ENCODE results near the gene SPARC.

SPARC gene

DNA sequence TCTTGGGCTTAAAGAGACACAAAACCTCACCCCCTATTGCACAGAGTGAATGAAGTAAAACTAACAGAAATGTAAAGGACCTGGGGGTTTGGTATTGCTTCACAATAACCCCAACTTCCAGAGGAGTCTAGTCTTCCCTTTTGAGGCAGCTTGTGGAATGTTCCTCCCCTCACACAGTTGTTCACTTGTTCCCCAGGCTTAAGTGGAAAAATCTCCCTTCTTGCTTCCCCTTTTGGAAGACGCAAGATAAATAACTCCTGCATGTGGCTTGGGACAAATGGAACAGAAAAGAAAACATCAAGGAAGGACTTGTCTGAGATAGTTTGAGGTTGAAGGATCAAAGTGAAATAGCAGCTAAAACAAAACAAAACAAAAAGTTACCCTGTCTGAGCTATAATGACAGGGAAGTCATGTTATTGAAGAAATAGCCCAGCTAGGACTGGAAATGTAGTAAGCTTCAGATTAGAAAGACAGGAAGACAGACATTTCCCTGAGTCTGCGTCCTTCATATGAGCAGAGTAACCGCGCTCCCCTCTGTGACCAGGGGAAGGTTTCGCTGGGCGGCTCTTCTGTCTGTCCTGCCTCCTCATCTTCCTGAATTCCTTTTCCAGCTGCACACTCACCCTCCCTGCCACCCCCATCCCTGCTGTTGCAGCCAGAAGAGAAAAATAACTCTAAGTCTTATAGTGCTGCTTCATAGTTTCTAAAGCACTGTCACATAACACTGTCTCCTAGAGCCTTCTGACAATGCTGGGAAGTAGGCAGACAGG is 8.8 kb downstream of the SPARC start:
- FAIRE-seq, result no peak

DNA sequence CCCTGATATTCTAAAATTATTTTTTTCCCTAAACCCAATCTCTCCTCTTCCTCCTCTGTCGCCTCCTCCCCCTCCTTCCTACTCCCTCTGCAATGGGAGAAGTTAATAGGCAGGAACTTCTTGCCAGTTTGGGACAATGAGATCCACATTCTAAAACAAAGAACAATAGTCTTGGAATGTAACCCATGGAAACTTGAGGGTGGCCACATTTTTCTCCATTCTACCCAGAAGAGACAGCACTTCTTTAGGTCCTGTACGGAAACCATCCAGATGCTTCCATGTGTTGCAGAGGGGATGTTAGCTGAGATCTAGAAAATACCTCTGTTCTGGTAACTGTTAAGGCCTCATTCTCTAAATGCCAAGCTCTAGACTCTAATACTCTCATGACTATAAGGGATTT is 10.0 kb downstream of the SPARC start:
- FAIRE-seq, result no peak

DNA sequence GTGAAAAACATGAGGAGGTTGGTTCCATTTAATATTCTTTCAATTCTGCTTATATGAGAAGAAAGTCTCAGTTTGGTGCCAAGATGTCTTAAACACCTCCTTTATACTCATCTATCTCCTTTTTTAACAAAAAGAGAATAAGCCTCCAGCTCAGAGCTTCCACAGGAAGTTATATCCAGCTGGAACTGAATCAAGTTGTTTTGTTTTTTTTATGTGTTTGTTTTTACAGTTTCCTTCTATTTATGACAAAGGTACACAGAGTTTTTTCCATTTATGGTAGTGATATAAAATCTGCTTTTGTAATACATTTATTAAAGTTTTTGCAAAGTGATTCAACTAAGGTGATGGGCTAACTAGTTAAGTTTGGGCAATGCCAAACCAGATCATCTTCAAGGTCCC is 10.4 kb downstream of the SPARC start:
- FAIRE-seq, result peak; percentile 45

DNA sequence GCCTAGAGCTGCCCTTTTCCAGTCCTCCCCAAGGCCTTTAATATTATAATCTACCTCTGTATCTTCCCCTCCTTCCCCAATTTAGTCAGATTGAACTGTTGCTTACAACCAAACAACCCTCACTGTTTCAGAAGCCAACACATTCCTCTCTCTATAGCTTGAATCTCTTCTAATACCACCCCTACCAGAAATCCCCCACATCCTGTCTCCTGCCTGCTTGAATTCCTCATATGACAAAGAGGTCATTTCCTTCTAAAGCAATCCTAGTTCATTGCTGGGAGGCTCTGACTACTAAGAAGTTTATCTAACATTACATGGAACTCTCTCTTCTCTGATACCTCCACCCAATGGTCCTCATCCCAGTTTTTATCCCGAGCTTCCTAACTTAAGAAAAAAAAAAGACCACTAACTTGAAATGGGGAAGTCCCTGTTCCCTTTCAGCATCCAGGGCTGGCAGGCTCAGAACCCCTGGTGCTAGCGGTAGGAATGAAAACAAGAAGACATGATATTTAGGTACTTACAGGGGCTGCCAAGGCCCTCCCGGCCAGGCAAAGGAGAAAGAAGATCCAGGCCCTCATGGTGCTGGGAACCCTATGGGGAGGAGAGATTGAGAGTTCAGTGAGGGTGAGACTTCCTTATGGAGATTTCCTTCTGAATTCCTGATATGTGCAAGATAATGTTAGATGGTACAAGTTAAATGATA is 11.0 kb downstream of the SPARC start:
- FAIRE-seq, result no peak

DNA sequence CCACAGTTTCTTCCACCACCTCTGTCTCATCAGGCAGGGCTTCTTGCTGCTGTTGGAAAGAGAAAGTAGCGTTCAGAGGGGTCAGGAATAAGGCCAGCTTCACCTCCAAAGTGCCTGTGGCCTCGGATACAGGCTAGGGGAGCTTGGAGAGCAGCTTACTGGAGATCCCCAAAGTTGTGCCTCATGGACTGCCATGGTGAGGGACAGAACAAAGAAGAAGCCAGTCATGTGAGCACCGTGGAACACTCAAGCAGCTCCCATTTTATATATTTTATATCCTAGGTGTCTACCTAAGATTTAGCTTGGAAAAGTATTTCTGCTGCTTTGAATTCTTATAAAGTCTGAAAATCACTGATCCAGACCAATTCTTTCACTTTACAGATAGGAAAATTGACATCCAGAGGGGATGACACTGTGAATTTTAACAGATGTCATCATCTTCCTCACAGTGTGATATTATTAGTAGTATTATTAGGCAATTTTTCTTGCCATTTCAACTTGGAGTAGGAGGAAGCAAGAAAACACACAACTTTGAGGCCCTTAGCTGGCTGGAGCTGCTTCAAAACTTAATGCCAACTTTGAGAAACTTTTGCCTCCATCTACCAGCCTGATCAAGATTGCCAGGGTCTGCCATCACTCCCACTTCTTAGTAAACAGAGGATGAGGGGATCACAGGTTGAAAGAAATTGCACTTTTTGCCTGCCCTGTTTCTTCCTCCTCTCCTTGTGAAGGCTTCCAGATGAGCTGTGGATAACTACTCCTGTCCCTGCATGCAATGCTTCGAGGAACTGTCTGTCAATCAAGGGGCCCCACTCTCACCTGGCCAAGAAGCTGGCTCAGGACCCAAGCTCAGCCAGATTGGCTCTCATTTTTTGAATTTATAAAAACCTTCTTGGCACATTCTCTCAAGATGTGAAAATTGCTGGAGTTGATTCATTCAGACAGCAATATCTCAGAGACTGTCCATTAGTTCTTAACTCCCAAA is 11.8 kb downstream of the SPARC start:
- FAIRE-seq, result no peak

DNA sequence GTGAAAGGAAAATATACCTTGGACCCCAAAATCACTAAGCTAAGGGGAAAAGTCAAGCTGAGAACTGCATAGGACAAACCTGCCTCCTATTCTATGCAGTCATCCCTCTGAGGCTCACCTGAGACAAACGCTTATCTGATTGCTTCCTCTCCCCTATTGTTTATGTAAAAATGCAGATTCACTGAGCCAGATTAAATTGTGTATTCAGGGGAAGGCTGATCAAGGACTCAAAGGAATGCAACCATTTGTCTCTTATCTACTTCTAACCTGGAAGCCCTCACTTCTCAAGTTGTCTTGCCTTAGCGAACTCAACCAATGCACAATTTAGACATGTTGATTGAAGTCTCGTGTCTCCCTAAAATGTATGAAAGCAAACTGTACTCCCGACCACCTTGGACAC is 13.3 kb downstream of the SPARC start:
- no peak for FAIRE-seq

DNA sequence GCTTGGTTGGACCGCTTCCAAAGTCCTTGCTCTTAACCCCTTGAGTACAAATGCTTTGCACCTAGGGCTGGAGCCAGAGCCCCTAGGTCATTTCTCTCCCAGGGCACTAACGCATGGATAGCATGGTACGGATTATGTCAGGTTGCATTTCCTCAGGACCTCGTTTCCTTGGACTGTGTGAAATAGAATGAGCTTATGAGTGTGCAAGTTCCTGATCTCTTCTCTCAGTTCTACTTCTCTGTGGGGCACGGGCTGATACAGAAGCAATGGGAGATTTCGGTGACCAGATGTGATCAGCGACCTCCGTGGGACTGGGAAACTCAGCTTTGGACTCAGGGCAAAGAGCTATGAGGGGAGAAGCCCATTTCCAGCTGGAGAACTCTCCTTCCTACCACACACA is 14.2 kb downstream of the SPARC start:
- no peak for FAIRE-seq

DNA sequence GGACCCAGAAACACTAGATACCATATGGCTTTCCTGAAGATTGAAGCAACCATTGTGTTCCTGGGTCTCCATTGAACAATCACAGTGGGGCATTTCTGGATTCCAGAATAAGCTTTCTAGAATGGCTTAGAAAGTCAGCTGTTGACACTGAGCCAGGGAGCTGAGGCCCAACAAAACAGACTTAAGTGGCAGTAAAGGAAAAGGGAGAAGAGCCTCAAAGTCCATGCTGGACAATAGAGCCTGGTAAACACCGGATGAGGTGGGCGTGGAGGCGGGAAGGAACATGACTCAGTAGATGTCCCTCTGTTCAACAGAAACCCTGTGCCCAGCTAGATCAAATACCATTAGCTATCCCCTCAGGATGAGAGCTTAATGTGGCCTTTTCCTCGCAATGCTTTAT is 14.8 kb downstream of the SPARC start:
- no peak for FAIRE-seq

DNA sequence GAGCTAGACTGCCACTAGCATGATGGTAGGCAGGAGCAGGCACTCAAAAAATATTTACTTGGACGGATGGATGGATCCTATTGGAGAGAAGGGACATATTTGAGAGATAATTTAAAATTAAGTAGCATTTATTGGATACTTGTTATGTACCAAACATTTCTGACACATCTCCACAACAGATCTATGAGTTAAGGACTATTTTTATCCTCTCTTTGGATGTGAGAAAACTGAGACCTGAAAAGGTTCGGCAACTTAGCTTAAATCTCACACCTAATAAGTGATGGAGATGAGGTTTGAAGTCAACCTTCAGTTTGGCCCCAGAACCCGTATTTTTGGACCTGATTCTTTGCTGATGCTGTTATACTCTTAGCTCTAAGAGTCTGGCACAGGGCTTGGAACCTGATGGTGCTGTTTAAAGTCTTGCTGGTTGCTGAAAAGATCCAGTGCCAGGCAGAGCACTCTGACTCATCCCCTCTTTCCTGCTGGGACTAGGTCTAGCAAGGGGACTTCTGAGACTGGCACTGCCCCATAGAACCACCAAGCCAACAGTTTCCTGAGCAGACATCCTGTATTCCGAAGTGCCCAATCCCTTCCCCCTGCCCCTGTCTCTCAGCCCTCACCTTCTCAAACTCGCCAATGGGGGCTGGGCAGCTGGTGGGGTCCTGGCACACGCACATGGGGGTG is 15.6 kb downstream of the SPARC start:
- FAIRE-seq, result no peak

DNA sequence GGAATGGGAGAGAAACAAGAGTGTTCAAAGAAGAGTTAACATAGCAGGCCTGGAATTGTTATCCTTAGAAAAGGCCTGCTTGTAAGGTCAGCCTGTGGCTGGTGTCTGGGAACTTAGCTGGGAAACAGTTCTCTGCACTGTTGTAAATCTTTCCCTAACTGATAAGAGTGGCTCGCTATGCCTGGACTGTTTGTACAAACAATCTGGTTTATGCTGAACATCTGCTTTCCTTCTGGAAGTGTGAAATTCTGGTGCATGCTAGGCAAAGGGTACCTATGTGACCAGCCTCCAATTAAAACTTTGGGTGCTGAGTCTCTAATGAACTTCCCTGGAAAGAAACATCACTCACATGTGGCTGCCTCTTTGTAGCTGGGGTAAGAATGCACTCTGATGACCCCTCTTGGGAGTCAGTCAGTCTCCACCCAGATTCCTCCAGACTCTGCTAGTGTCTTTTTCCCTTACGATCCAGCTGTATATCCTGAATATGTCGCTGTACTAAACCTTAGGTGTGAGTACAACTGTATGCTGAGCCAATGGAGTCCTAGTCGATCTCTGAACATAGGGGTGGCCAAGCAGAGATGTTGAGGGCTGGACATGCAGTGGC is 16.5 kb downstream of the SPARC start:
- no peak for FAIRE-seq

DNA sequence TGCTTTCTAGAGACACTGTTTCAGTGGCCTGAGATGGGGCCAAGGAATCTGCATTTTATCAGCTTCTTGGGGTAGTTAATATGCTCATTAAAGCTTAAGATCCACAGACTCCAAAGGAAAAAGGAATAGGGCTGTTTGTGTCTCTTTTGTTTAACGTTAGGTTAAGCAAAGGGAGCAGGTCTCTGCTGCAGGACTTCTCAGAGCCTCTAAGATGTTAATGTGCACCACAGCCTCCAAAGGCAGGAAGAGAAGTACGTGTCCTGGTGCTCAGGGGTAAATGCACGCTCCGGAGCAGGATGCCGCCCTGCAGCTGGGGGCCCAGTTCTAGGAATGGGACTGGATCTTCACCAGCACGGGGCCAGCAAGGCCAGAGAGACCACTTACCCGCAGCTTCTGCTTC is 19.6 kb downstream of the SPARC start:
- FAIRE-seq, result no peak

DNA sequence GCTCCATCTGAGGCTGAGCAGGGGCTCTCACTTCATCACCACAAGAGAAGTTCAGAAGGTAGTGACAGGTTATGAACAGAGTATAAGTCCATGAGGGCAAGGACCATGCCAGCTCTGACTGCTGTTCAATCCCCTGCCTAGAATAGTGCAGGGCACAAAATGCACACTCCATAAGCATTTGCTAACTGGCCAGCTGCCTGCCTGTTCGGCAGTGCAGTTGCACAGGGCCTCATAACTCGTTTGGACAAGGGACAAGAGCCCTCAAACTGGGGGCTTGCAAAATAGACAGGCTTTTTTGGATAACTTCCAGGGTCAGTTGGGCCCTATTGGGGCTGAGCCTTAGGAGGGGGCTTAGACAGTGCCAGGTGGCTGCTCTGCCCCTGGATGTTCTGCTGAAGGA is 21.1 kb downstream of the SPARC start:
- FAIRE-seq, result no peak

DNA sequence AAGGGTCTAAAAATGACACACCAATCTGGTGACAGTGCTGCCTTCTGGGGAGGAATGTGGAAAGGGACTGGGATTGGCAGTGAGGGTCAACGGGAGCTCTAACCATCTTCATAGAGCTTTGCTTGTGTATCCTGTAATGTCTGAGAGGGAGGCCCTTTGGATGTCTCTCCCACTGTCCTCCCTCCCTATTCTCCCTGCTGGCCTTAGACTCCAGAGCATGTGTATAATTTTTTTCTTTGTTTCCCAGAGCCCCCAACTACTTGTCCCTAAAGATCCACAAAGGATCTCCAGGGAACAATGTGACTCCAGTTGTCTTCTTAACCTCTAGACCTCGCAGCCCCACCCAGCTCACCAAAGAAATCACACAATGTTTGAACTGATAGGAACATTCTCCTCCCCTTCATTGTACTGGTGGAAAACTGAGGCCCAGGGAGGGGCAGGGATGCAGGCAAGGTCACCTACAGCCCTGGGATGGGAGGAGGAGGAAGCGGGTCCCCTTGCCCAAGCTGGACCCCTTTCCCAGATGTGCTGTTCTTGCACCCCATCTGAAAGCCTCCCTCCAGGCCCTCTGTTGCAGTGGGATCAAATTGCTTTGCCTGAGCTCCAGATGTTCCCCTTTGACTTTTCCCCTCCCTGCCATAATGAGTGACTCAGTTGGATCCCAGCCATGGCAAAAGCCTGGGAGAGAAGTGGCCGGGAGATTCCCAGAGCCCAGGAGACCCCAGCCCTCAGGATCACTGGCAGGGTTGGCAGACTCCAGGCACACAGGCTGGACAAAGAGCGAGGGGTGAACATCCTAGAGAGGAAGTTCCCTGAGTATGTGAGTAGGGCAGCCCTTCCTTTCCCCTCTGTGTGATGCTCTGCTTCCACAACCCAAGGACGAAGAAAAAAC is 21.8 kb downstream of the SPARC start:
- FAIRE-seq, result no peak

DNA sequence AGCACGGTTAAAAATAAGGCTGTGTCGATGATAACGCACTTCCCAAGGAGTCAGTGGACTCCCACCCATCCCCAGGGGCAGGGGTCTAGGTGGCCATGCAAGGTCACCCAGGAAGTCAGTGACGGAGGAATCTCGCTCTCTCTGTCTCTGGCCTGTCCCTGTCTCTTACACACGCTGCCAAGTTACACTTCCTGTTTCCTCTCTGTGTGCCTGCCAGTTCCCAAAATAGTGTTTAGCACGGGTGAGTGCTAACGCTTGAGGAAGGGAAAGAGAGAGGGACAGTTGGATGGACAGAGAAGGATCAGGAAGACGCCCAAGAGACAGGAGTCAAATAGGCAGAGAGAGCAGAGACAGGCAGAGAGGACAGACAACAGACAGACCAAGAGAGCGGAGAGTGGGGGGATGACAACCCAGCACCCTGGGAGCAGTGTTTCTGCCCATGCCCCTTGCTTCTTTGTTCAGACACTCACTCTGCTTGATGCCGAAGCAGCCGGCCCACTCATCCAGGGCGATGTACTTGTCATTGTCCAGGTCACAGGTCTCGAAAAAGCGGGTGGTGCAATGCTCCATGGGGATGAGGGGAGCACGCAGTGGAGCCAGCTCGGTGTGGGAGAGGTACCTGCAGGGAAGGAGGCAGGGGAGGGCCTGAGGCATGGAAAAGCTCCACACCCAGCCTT is 23.0 kb downstream of the SPARC start:
- FAIRE-seq, result no peak

DNA sequence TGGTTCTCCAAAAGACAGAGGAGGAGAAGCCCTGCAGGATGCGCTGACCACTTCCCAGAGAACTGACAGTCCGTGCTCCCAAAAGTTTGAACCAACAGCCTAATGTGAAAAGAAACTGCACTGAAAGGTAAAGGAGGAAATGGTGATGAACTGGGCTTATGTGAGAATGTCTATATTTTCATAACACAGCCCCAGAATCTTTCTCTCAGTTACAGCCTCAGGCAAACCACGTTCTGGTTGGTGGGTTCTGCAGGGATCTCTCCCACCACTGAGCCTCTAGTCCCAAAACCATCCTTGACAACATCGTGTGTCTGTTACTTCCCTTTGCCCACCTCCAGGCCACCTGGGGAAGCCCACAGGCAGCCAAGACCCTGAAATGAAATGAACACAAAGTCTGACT is 23.9 kb downstream of the SPARC start:
- no peak for FAIRE-seq

DNA sequence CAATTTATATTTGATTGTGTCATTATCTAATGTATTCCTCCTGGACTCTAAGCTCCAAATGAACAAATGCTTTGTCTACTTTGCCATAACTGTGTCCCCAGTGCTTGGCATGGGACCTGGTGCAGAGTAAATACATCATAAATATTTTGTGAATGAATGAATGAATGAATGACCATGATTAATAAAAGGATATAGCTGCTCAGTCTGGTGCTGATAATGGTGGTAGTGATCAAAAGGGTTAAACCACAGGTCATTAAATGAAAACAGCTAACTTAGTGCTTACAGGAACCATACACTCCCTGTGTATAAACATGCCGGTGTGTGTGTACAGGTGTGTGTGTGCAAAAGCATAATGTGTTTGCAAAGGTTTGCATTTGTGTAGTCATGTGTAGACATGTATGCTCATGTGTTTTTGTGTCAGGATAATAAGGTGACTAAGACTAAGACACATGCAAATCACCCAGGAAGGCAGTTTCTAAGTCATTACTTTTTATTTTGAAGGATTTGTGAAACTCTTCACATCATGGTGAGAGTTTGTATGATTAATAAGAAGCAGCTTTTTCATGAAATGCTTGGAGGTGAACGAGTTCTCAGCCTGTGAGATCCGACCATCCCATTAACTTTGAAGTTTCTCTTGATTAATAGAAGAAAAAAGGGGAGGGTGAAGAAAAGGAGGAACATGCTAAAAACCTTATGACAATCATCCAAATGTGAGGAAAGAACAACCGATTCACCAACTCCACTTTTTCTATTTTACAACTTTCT is 24.6 kb downstream of the SPARC start:
- no peak for FAIRE-seq

DNA sequence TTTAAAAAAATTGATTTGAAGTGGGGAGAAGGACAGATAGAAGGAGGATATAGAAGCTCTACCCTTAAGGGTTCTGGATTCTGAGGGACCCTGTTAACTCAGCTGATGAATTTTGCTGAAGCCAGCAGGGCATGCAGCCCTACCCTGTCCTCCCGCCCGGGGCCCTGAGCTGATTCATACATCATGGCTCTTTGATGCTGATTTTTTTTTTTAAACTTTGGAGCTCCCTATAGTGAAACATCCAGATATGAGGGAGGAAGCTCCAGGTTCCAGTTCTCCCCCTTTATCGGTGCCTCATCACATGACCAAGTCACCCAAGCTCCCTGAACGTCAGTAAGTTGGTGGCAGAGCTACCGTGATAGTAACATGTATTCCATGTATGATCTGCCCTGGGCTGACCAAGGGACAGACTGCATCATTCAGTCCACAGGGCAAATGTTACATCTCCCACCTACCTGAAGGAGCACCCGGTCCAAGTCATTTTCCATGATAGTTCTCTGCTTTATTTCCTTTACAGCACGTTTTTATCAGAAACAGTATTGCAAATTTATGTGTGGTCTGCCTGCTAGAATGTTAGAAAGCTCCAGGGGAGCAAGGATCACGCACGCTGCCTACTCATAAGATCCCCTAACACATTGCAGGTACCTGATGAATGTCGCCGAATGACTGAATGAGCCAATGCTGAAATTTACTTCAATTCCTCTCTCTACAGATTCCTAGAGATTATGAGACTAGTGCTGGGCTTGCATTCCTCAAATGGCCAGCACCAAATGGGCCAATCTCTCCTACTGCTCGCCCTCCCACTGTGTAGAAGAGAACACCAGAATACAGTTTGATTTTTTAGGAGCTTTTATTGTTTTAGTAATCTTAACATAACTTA is 25.9 kb downstream of the SPARC start:
- FAIRE-seq, result peak; percentile 15

DNA sequence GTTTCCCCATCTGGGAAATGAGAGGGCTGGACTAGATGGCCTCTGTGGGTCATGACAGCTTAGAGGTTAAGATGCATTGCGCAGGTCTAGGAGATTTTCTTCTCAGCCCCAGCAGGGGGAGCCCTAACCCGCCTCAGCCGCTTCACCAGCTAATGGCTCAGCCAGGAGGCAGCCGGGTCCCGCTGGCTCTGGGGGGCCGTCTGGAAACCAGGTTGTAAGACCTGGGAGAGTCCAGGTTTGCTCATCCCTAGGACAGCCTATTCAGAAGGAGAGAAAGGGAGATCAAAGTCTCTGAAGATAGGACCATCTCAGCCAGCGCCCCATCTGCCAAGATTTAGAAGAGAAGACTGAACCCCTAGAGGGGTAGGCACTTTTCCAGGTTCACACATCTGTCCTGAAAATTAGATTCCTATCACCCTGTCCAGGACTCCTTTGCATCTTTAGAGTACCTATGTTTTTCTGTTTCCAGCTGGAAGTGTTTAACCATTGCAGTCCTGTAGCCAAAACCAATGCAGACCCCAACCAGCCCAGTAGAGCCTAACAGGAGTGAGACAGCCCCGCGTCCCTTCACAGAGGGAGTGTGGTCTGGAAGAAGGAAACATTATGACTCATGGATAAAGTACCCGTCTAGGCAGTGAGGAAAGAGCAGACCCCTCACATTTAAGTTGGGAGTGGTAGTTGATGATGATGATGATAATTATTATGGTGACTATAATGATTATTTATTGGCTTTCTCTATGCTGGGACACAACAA is 27.5 kb downstream of the SPARC start:
- peak; percentile 66 for FAIRE-seq
